Measurements from ENCODE around the gene PLPP6. TPM values are rescaled to one million over a fixed set of nuclear protein-coding genes. Genes with fewer than 3 reads are reported as not detected.

PLPP6 gene
- total and polyA plus RNA-seq, 2 of the 13 experiments (the other 11 are each of a cell fraction or from before 2014, with no cell fraction given), result 12.1 to 15.5 TPM

GRCh38 chr9:4662108-4662988 is at the start of gene PLPP6 (continued):
- 0 out of 2 replicates have a peak, but pooled peaks have one; percentile 19 for TF ChIP-seq ZHX1 (CRISPR knock-in tag; IDR thresholded peaks at IDR 0.05; ENCODE audit: low read depth)
- TF ChIP-seq ZNF563 (CRISPR knock-in tag; IDR thresholded peaks at IDR 0.05), result peak; percentile 81
- TF ChIP-seq ZNF546 (CRISPR knock-in tag; conservative IDR thresholded peaks at IDR 0.05), result peak; percentile 71; the same call in 1 of the 2 replicates
- peak; percentile 74; the same call in 2 of the 3 replicates for TF ChIP-seq MXI1 (IDR thresholded peaks at IDR 0.05; ENCODE audit: borderline replicate concordance, low read depth, low read length)
- TF ChIP-seq REL (CRISPR knock-in tag; conservative IDR thresholded peaks at IDR 0.05), result peak; percentile 70; the same call in 1 of the 2 replicates
- TF ChIP-seq RBFOX2 (IDR thresholded peaks at IDR 0.05; ENCODE audit: low read depth, low read length), result peak; percentile 94
- peak; percentile 86 for TF ChIP-seq AGO2 (optimal IDR thresholded peaks at IDR 0.05; ENCODE audit: low read depth, low read length)
- TF ChIP-seq TCF7L2 (IDR thresholded peaks at IDR 0.05; ENCODE audit: low read depth, low read length), result no peak
- peak; percentile 76 for TF ChIP-seq ZNF547 (CRISPR knock-in tag; IDR thresholded peaks at IDR 0.05)
- peak; percentile 92 for TF ChIP-seq KDM2A (CRISPR knock-in tag; IDR thresholded peaks at IDR 0.05; ENCODE audit: borderline replicate concordance, low read depth)
- TF ChIP-seq, protein P1, sequence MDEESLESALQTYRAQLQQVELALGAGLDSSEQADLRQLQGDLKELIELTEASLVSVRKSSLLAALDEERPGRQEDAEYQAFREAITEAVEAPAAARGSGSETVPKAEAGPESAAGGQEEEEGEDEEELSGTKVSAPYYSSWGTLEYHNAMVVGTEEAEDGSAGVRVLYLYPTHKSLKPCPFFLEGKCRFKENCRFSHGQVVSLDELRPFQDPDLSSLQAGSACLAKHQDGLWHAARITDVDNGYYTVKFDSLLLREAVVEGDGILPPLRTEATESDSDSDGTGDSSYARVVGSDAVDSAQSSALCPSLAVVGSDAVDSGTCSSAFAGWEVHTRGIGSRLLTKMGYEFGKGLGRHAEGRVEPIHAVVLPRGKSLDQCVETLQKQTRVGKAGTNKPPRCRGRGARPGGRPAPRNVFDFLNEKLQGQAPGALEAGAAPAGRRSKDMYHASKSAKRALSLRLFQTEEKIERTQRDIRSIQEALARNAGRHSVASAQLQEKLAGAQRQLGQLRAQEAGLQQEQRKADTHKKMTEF (CRISPR knock-in tag; IDR thresholded peaks at IDR 0.05), result peak; percentile 76
- no peak for TF ChIP-seq ZNF260 (CRISPR knock-in tag; IDR thresholded peaks at IDR 0.05; ENCODE audit: borderline replicate concordance, low read depth)
- TF ChIP-seq ZNF549 (CRISPR knock-in tag; IDR thresholded peaks at IDR 0.05), result no peak
- TF ChIP-seq GFI1 (CRISPR knock-in tag; IDR thresholded peaks at IDR 0.05; ENCODE audit: borderline replicate concordance), result peak; percentile 67; the same call in 1 of the 2 replicates
- TF ChIP-seq, protein P2, sequence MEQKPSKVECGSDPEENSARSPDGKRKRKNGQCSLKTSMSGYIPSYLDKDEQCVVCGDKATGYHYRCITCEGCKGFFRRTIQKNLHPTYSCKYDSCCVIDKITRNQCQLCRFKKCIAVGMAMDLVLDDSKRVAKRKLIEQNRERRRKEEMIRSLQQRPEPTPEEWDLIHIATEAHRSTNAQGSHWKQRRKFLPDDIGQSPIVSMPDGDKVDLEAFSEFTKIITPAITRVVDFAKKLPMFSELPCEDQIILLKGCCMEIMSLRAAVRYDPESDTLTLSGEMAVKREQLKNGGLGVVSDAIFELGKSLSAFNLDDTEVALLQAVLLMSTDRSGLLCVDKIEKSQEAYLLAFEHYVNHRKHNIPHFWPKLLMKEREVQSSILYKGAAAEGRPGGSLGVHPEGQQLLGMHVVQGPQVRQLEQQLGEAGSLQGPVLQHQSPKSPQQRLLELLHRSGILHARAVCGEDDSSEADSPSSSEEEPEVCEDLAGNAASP (CRISPR knock-in tag; IDR thresholded peaks at IDR 0.05; ENCODE audit: borderline replicate concordance), result peak; percentile 23
- peak; percentile 69 for TF ChIP-seq ZNF292 (CRISPR knock-in tag; IDR thresholded peaks at IDR 0.05; ENCODE audit: borderline replicate concordance, low read depth)
- peak; percentile 96 for TF ChIP-seq SAP130 (CRISPR knock-in tag; IDR thresholded peaks at IDR 0.05; ENCODE audit: low read depth)
- no peak for TF ChIP-seq RCOR2 (CRISPR knock-in tag; IDR thresholded peaks at IDR 0.05)
- TF ChIP-seq SRSF1 (optimal IDR thresholded peaks at IDR 0.05; ENCODE audit: low read depth, low read length), result peak; percentile 68
- TF ChIP-seq UBTF (CRISPR knock-in tag; IDR thresholded peaks at IDR 0.05), result peak; percentile 97
- peak; percentile 83 for TF ChIP-seq PHF8 (CRISPR knock-in tag; IDR thresholded peaks at IDR 0.05)

All from HepG2 (cell line).